Measurements from ENCODE around the gene KTI12.

DNA sequence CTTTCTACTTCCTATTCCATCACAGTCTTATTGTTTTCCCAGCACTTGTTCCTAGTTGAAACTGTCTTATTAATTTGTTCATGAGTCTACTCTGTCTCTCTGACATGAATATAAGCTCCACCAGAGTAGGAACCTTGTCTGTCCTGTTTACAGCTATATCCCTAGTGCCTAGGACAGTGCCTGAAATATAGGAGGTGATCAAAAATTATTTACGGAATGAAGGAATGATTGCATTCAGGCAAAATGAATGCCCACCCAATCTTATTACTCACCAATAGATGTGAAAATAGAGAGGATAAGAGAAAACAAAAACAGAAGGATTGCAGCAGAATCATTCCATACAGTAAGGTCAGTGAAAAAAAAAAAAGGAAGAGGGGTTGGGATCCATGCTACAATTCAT, 20.3 kb upstream of the KTI12 start:
- TF ChIP-seq, protein P1, sequence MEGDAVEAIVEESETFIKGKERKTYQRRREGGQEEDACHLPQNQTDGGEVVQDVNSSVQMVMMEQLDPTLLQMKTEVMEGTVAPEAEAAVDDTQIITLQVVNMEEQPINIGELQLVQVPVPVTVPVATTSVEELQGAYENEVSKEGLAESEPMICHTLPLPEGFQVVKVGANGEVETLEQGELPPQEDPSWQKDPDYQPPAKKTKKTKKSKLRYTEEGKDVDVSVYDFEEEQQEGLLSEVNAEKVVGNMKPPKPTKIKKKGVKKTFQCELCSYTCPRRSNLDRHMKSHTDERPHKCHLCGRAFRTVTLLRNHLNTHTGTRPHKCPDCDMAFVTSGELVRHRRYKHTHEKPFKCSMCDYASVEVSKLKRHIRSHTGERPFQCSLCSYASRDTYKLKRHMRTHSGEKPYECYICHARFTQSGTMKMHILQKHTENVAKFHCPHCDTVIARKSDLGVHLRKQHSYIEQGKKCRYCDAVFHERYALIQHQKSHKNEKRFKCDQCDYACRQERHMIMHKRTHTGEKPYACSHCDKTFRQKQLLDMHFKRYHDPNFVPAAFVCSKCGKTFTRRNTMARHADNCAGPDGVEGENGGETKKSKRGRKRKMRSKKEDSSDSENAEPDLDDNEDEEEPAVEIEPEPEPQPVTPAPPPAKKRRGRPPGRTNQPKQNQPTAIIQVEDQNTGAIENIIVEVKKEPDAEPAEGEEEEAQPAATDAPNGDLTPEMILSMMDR (IDR thresholded peaks at IDR 0.05), result no peak
- TF ChIP-seq POLR2AphosphoS5 (IDR thresholded peaks at IDR 0.05) (no peak), POLR2A (IDR thresholded peaks at IDR 0.05) (no peak)
